ENCODE measurements around the gene TNFRSF12A.

Gene TNFRSF12A

DNA sequence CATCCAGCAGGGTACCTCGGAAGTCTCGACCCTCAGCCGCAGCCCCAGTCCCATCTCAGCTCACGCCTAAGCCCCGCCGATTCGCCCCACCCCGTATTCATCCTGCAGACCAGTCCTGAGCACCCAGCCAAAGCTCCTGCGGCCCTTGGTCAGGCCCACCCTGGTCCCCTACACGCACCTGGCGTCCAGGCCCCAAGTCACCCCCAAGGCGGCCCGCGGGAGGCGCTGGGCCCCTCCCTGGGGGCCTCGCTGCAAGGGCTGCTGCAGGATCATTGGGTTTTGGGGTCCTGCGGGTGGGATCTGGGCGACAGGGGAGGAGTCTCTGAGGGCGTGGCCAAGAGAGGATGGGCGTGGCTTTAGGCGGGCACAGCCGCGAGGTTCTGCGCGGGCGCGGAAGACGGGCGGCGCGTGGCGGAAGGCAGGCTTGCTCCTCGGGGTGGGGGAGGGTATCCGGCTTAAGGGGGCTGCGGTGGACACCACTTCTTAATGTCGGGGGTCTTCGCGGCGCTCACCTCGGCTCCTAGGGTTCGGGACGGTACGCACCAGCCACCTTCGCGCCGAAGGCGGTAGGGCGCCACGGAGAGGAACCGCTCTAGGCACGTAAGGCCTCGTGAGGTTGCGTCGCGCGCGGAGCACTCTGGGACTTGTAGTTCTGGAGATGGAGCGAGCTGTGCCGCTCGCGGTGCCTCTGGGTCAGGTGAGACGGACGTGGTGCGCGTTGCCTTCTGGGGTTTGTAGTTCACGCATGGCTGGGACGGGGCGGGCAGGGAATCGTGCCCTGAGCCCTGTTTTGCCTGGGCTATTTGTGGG is 3.7 kb downstream of the TNFRSF12A start, which contains the start of the genes HCFC1R1 and THOC6 (continued):
- TF ChIP-seq KLF7 (tag by site-specific recombination; IDR thresholded peaks at IDR 0.05; ENCODE audit: borderline replicate concordance) (peak; percentile 58; the same call in 1 of the 2 replicates), ZNF221 (tag by site-specific recombination; IDR thresholded peaks at IDR 0.05; ENCODE audit: borderline replicate concordance) (no peak), REPIN1 (tag by site-specific recombination; IDR thresholded peaks at IDR 0.05; ENCODE audit: low read depth) (no peak), ZNF391 (tag by site-specific recombination; IDR thresholded peaks at IDR 0.05; ENCODE audit: borderline replicate concordance, low read depth) (0 out of 2 replicates have a peak, but pooled peaks have one; percentile 39), ZBTB8A (tag by site-specific recombination; IDR thresholded peaks at IDR 0.05) (peak; percentile 88), ZNF621 (tag by site-specific recombination; IDR thresholded peaks at IDR 0.05) (no peak), ZNF138 (tag by site-specific recombination; IDR thresholded peaks at IDR 0.05; ENCODE audit: borderline replicate concordance) (no peak), HOXA7 (CRISPR knock-in tag; IDR thresholded peaks at IDR 0.05; ENCODE audit: borderline replicate concordance) (no peak), ZNF571 (tag by site-specific recombination; IDR thresholded peaks at IDR 0.05) (no peak), ZNF707 (tag by site-specific recombination; IDR thresholded peaks at IDR 0.05) (no peak), ZNF341 (tag by site-specific recombination; IDR thresholded peaks at IDR 0.05; ENCODE audit: low read depth) (peak; percentile 49; the same call in 1 of the 2 replicates), ZNF585B (tag by site-specific recombination; IDR thresholded peaks at IDR 0.05) (no peak), ZNF404 (tag by site-specific recombination; IDR thresholded peaks at IDR 0.05) (no peak), ZNF629 (tag by site-specific recombination; IDR thresholded peaks at IDR 0.05) (peak; percentile 78), KLF8 (tag by site-specific recombination; IDR thresholded peaks at IDR 0.05) (peak; percentile 90), ZNF146 (tag by site-specific recombination; IDR thresholded peaks at IDR 0.05) (0 out of 2 replicates have a peak, but pooled peaks have one; percentile 2), ZNF433 (tag by site-specific recombination; IDR thresholded peaks at IDR 0.05; ENCODE audit: low read depth) (no peak), OVOL3 (tag by site-specific recombination; IDR thresholded peaks at IDR 0.05) (peak; percentile 49; the same call in 1 of the 2 replicates), KLF16 (tag by site-specific recombination; IDR thresholded peaks at IDR 0.05) (peak; percentile 94), ZFP37 (tag by site-specific recombination; IDR thresholded peaks at IDR 0.05) (peak; percentile 78; the same call in 1 of the 2 replicates), KLF10 (tag by site-specific recombination; IDR thresholded peaks at IDR 0.05) (peak; percentile 73; the same call in 1 of the 2 replicates), KLF1 (tag by site-specific recombination; IDR thresholded peaks at IDR 0.05) (peak; percentile 90), FEZF1 (tag by site-specific recombination; IDR thresholded peaks at IDR 0.05) (no peak), WT1 (tag by site-specific recombination; IDR thresholded peaks at IDR 0.05) (0 out of 2 replicates have a peak, but pooled peaks have one; percentile 9), ZNF843 (tag by site-specific recombination; IDR thresholded peaks at IDR 0.05) (peak; percentile 88), ZNF610 (tag by site-specific recombination; IDR thresholded peaks at IDR 0.05; ENCODE audit: borderline replicate concordance) (peak; percentile 96)
- TF ChIP-seq, protein P1, sequence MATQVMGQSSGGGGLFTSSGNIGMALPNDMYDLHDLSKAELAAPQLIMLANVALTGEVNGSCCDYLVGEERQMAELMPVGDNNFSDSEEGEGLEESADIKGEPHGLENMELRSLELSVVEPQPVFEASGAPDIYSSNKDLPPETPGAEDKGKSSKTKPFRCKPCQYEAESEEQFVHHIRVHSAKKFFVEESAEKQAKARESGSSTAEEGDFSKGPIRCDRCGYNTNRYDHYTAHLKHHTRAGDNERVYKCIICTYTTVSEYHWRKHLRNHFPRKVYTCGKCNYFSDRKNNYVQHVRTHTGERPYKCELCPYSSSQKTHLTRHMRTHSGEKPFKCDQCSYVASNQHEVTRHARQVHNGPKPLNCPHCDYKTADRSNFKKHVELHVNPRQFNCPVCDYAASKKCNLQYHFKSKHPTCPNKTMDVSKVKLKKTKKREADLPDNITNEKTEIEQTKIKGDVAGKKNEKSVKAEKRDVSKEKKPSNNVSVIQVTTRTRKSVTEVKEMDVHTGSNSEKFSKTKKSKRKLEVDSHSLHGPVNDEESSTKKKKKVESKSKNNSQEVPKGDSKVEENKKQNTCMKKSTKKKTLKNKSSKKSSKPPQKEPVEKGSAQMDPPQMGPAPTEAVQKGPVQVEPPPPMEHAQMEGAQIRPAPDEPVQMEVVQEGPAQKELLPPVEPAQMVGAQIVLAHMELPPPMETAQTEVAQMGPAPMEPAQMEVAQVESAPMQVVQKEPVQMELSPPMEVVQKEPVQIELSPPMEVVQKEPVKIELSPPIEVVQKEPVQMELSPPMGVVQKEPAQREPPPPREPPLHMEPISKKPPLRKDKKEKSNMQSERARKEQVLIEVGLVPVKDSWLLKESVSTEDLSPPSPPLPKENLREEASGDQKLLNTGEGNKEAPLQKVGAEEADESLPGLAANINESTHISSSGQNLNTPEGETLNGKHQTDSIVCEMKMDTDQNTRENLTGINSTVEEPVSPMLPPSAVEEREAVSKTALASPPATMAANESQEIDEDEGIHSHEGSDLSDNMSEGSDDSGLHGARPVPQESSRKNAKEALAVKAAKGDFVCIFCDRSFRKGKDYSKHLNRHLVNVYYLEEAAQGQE (tag by site-specific recombination; IDR thresholded peaks at IDR 0.05), result 0 out of 2 replicates have a peak, but pooled peaks have one; percentile 15
- TF ChIP-seq, protein P2, sequence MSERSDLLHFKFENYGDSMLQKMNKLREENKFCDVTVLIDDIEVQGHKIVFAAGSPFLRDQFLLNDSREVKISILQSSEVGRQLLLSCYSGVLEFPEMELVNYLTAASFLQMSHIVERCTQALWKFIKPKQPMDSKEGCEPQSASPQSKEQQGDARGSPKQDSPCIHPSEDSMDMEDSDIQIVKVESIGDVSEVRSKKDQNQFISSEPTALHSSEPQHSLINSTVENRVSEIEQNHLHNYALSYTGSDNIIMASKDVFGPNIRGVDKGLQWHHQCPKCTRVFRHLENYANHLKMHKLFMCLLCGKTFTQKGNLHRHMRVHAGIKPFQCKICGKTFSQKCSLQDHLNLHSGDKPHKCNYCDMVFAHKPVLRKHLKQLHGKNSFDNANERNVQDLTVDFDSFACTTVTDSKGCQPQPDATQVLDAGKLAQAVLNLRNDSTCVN (tag by site-specific recombination; optimal IDR thresholded peaks at IDR 0.05), result peak; percentile 97
- TF ChIP-seq, protein P3, sequence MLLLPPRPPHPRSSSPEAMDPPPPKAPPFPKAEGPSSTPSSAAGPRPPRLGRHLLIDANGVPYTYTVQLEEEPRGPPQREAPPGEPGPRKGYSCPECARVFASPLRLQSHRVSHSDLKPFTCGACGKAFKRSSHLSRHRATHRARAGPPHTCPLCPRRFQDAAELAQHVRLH (tag by site-specific recombination; IDR thresholded peaks at IDR 0.05), result peak; percentile 83
- TF ChIP-seq, protein P4, sequence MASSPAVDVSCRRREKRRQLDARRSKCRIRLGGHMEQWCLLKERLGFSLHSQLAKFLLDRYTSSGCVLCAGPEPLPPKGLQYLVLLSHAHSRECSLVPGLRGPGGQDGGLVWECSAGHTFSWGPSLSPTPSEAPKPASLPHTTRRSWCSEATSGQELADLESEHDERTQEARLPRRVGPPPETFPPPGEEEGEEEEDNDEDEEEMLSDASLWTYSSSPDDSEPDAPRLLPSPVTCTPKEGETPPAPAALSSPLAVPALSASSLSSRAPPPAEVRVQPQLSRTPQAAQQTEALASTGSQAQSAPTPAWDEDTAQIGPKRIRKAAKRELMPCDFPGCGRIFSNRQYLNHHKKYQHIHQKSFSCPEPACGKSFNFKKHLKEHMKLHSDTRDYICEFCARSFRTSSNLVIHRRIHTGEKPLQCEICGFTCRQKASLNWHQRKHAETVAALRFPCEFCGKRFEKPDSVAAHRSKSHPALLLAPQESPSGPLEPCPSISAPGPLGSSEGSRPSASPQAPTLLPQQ (tag by site-specific recombination; IDR thresholded peaks at IDR 0.05), result peak; percentile 94
- TF ChIP-seq, protein P5, sequence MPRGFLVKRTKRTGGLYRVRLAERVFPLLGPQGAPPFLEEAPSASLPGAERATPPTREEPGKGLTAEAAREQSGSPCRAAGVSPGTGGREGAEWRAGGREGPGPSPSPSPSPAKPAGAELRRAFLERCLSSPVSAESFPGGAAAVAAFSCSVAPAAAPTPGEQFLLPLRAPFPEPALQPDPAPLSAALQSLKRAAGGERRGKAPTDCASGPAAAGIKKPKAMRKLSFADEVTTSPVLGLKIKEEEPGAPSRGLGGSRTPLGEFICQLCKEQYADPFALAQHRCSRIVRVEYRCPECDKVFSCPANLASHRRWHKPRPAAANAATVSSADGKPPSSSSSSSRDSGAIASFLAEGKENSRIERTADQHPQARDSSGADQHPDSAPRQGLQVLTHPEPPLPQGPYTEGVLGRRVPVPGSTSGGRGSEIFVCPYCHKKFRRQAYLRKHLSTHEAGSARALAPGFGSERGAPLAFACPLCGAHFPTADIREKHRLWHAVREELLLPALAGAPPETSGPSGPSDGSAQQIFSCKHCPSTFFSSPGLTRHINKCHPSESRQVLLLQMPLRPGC (tag by site-specific recombination; IDR thresholded peaks at IDR 0.05), result peak; percentile 56; the same call in 1 of the 2 replicates
